SK-N-SH (cell line): Measurements from ENCODE around the gene FYTTD1. TPM values are rescaled to one million over a fixed set of nuclear protein-coding genes. Genes with fewer than 3 reads are reported as not detected.

ENCODE experiments used
- CTCF ChIA-PET: fragments of 300-600, 350-600 bp; formaldehyde crosslinking; extraction: SDS; loops from one replicate; lab custom pipeline; 2021; lab: Yijun Ruan, JAX
- POLR2A ChIA-PET: fragments of 350-600 bp; sonication (Branson Sonifier 250); formaldehyde crosslinking; extraction: SDS; loops from one replicate; lab custom pipeline; 2020; ENCODE audit warnings: antibody characterized with exemption, inconsistent platforms; lab: Yijun Ruan, JAX
- DNase-seq: peaks from one replicate; pipeline ENCODE4 v3.0.0; 2012
- H2AFZ ChIP-seq: fragments of 200-600 bp; sonication (generic); 2 replicates; pipeline ENCODE4 v1.8.1; 2016; ENCODE audit warnings: antibody characterized with exemption, mild to moderate bottlenecking, low read depth
- H3F3A ChIP-seq: fragments of 200-600 bp; sonication (generic); replicated peaks from 2 replicates; pipeline ENCODE3; 2016; ENCODE audit warnings: antibody characterized with exemption, mild to moderate bottlenecking; ENCODE audit not compliant: insufficient read depth
- H3K27ac ChIP-seq, 2 experiments: fragments of 200-500 bp in 1 of 2; fragments of 200-600 bp in 1 of 2; sonication (Bioruptor generic) in 1 of 2; sonication (generic), shearing (Covaris generic) in 1 of 2; 2 replicates each; pipeline versions ENCODE4 v1.5.1 to v1.6.1; 2014 to 2016; ENCODE audit warnings: low read depth in 2 of 2, inconsistent platforms in 1 of 2, low read length in 1 of 2, mild to moderate bottlenecking in 1 of 2, mixed read lengths in 1 of 2
- H3K27me3 ChIP-seq: fragments of 200-600 bp; sonication (generic), shearing (Covaris generic); 2 replicates; pipeline ENCODE4 v1.6.1; 2016; ENCODE audit warnings: mixed run types; ENCODE audit not compliant: insufficient read depth
- H3K36me3 ChIP-seq, 2 experiments: fragments of 200-500 bp in 1 of 2; fragments of 200-600 bp in 1 of 2; sonication (Bioruptor generic) in 1 of 2; sonication (generic) in 1 of 2; replicated peaks in 1 of 2; 2 replicates each; pipeline versions ENCODE3 to v1.5.1; 2014 to 2016; ENCODE audit warnings: low read length in 1 of 2, mild to moderate bottlenecking in 1 of 2; ENCODE audit not compliant: insufficient read depth in 2 of 2, control insufficient read depth in 1 of 2
- H3K4me1 ChIP-seq, 2 experiments: fragments of 200-500 bp in 1 of 2; fragments of 200-600 bp in 1 of 2; sonication (Bioruptor generic) in 1 of 2; sonication (generic), shearing (Covaris generic) in 1 of 2; 2 replicates each; pipeline versions ENCODE4 v1.5.1 to v1.6.1; 2014 to 2016; ENCODE audit warnings: low read depth in 1 of 2, low read length in 1 of 2, mixed run types in 1 of 2; ENCODE audit not compliant: insufficient read depth in 2 of 2, control insufficient read depth in 1 of 2
- H3K4me2 ChIP-seq: fragments of 200-600 bp; sonication (generic), shearing (Covaris generic); 2 replicates; pipeline ENCODE4 v1.6.1; 2017; ENCODE audit warnings: mixed run types
- H3K4me3 ChIP-seq, 2 experiments: fragments of 200-500 bp in 1 of 2; fragments of 200-600 bp in 1 of 2; sonication (Bioruptor generic) in 1 of 2; sonication (generic), shearing (Covaris generic) in 1 of 2; 2 replicates each; pipeline versions ENCODE4 v1.5.1 to v1.8.1; 2014 to 2016; ENCODE audit warnings: low read depth in 2 of 2, inconsistent platforms in 1 of 2, low read length in 1 of 2, mild to moderate bottlenecking in 1 of 2, mixed read lengths in 1 of 2, moderate library complexity in 1 of 2
- H3K79me2 ChIP-seq: fragments of 200-600 bp; sonication (generic); 2 replicates; pipeline ENCODE4 v1.8.1; 2017; ENCODE audit warnings: mild to moderate bottlenecking; ENCODE audit not compliant: insufficient read depth
- H3K9ac ChIP-seq: fragments of 200-600 bp; sonication (generic); 2 replicates; pipeline ENCODE4 v1.6.1; 2017; ENCODE audit warnings: mixed run types
- H3K9me2 ChIP-seq: fragments of 200-600 bp; sonication (generic); 2 replicates; pipeline ENCODE4 v1.6.1; 2017; ENCODE audit warnings: mixed run types
- H3K9me3 ChIP-seq: fragments of 200-600 bp; sonication (generic); 2 replicates; pipeline ENCODE4 v1.6.1; 2017; ENCODE audit warnings: mixed run types, mild to moderate bottlenecking, moderate library complexity
- H4K20me1 ChIP-seq: fragments of 200-600 bp; sonication (generic); 2 replicates; pipeline ENCODE4 v1.6.1; 2017; ENCODE audit warnings: mild to moderate bottlenecking, mixed run types; ENCODE audit not compliant: insufficient read depth
- CHD2 ChIP-seq: fragments of 150-350 bp; IDR thresholded peaks from 2 replicates; pipeline ENCODE4 v1.6.1; 2018; ENCODE audit warnings: low read length; ENCODE audit not compliant: partially characterized antibody
- EZH2phosphoT487 ChIP-seq: fragments of 200-600 bp; sonication (generic); IDR thresholded peaks from 2 replicates; pipeline ENCODE4 v1.6.1; 2017; ENCODE audit warnings: low read depth, mixed run types, mild to moderate bottlenecking, antibody characterized with exemption, moderate library complexity, borderline replicate concordance
- FOSL2 ChIP-seq: IDR thresholded peaks from 2 replicates; pipeline ENCODE4 v1.4.0; 2012; ENCODE audit warnings: low read depth, mild to moderate bottlenecking, moderate library complexity, borderline replicate concordance
- JUND ChIP-seq: IDR thresholded peaks from 2 replicates; pipeline ENCODE4 v1.4.0; 2012
- NFIC ChIP-seq: IDR thresholded peaks from 2 replicates; pipeline ENCODE4 v1.4.0; 2012; ENCODE audit warnings: borderline replicate concordance
- NRF1 ChIP-seq: IDR thresholded peaks from 2 replicates; pipeline ENCODE4 v1.6.1; 2012; ENCODE audit warnings: low read depth, mild to moderate bottlenecking, low read length
- POLR2AphosphoS5 ChIP-seq: IDR thresholded peaks from 2 replicates; pipeline ENCODE4 v1.6.1; 2012; ENCODE audit warnings: low read depth, low read length
- RFX5 ChIP-seq: IDR thresholded peaks from 2 replicates; pipeline ENCODE4 v1.6.1; 2012; ENCODE audit warnings: mild to moderate bottlenecking, improper control_type of control experiment, low read length
- RXRA ChIP-seq: IDR thresholded peaks from 2 replicates; pipeline ENCODE4 v1.4.0; 2012; ENCODE audit warnings: low read depth, mild to moderate bottlenecking, borderline replicate concordance
- SMC3 ChIP-seq: IDR thresholded peaks from 2 replicates; pipeline ENCODE4 v1.6.1; 2012; ENCODE audit warnings: low read depth, low read length, improper control_type of control experiment
- TAF1 ChIP-seq: IDR thresholded peaks from 2 replicates; pipeline ENCODE4 v1.6.1; 2012; ENCODE audit warnings: low read depth, mild to moderate bottlenecking, low read length, moderate library complexity, borderline replicate concordance
- TCF12 ChIP-seq: IDR thresholded peaks from 2 replicates; pipeline ENCODE4 v1.4.0; 2012
- YY1 ChIP-seq: IDR thresholded peaks from 2 replicates; pipeline ENCODE4 v1.4.0; 2012; ENCODE audit warnings: low read depth, mild to moderate bottlenecking
- WGBS: methylation state at CpG from one replicate; pipeline ENCODE4 v1.1.6; 2017; ENCODE audit warnings: low lambda C conversion rate; 5-methylcytosine and 5-hydroxymethylcytosine counted together
- polyA plus RNA-seq, 3 experiments: library from polyadenylated mRNA; depleted of rRNA; stranded (reverse); fragments of >200 nt; gene quantifications; 2 replicates each; pipeline ENCODE4 v1.2.3, GENCODE V29; 2012
- TF ChIP-seq, protein P1 (sequence below): fragments of 150-350 bp; IDR thresholded peaks from 2 replicates; pipeline ENCODE4 v1.6.1; 2017; ENCODE audit warnings: antibody characterized with exemption, low read length, low read depth, borderline replicate concordance
- TF ChIP-seq, protein P2 (sequence below): IDR thresholded peaks from 2 replicates; pipeline ENCODE4; 2012
- TF ChIP-seq, protein P3 (sequence below): IDR thresholded peaks from 2 replicates; pipeline ENCODE4 v1.4.0; 2012; ENCODE audit warnings: low read depth
- TF ChIP-seq, protein P4 (sequence below): IDR thresholded peaks from 2 replicates; pipeline ENCODE4 v1.4.0; 2012; ENCODE audit warnings: low read depth, borderline replicate concordance
- TF ChIP-seq, protein P5 (sequence below): IDR thresholded peaks from 2 replicates; pipeline ENCODE4 v1.6.1; 2012; ENCODE audit warnings: mild to moderate bottlenecking, low read depth, low read length, moderate library complexity
- TF ChIP-seq, protein P6 (sequence below): fragments of 200-600 bp; sonication (generic); IDR thresholded peaks from 2 replicates; pipeline ENCODE4 v1.6.1; 2017; ENCODE audit warnings: antibody characterized with exemption, mild to moderate bottlenecking, moderate library complexity

Gene FYTTD1
- polyA plus RNA-seq, 1 of the 3 experiments (the other 2 are of a cell fraction): 14.7 TPM

DNA sequence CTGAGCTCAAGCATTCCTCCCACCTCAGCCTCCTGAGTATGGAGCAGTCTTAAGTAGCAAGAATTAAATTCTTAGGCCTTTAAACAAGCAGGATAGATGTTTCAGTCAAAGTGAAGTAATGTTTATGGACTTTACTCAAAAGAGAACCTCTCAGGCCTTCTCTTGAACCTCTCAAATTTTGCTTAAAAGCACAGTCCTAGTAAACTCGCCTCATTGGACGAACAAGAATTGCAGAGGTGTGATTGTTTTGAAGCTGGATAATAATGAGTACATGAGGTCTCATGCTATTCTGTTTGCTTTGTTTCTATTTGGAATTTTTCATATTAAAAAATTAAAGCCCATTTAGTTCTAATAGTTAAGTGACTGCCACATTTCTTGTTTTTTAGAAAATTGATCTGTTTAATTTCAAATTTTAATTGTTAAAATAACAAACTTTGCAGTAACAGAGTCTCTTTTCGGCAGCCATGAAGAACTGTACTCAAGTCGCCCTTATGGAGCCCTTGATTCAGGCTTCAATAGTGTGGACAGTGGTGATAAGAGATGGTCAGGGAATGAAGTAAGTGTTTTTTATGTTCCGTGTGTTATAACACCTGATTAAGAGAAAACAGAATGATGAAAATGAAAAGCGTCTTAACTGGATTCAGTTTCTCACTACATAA lies 80.8 kb downstream of the FYTTD1 start:
- Histone ChIP-seq H4K20me1 (no peaks in the 10 kb centered on the region), H3K4me2 (no peak overlapping the region), H3K36me3 (peaks cover 61 to 79% of the 10 kb centered on the region in 2 experiments), H3K9ac (no peak overlapping the region), H3K27me3 (no peaks in the 10 kb centered on the region), H3K9me2 (no peaks in the 10 kb centered on the region), H3F3A (peaks cover 8% of the 10 kb centered on the region), H3K27ac (no peak overlapping the region), H3K79me2 (peaks cover 7% of the 10 kb centered on the region; the same call in 1 of the 2 replicates), H3K9me3 (no peaks in the 10 kb centered on the region), H2AFZ (no peak overlapping the region), H3K4me3 (no peak overlapping the region), H3K4me1 (no peaks in the 10 kb centered on the region)
- CTCF ChIA-PET: interaction anchor here (1.0 kb wide), 1 partner anchor 12 kb away, joined by 3 read pairs; no protein-coding TSS in a partner anchor
- POLR2A ChIA-PET: no interaction called here
- 78% methylated on average over 6 of the region's 6 CpGs for WGBS
- no peak for DNase-seq
- TF ChIP-seq, protein P1, sequence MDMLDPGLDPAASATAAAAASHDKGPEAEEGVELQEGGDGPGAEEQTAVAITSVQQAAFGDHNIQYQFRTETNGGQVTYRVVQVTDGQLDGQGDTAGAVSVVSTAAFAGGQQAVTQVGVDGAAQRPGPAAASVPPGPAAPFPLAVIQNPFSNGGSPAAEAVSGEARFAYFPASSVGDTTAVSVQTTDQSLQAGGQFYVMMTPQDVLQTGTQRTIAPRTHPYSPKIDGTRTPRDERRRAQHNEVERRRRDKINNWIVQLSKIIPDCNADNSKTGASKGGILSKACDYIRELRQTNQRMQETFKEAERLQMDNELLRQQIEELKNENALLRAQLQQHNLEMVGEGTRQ: no peak
- TF ChIP-seq, protein P2, sequence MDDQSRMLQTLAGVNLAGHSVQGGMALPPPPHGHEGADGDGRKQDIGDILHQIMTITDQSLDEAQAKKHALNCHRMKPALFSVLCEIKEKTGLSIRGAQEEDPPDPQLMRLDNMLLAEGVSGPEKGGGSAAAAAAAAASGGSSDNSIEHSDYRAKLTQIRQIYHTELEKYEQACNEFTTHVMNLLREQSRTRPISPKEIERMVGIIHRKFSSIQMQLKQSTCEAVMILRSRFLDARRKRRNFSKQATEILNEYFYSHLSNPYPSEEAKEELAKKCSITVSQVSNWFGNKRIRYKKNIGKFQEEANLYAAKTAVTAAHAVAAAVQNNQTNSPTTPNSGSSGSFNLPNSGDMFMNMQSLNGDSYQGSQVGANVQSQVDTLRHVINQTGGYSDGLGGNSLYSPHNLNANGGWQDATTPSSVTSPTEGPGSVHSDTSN: no peak
- no peak for TF ChIP-seq TAF1
- TF ChIP-seq RFX5: no peak
- TF ChIP-seq TCF12: no peak
- TF ChIP-seq, protein P3, sequence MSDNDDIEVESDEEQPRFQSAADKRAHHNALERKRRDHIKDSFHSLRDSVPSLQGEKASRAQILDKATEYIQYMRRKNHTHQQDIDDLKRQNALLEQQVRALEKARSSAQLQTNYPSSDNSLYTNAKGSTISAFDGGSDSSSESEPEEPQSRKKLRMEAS: no peak
- TF ChIP-seq SMC3: no peak
- TF ChIP-seq CHD2: no peak
- TF ChIP-seq RXRA: no peak
- TF ChIP-seq, protein P4, sequence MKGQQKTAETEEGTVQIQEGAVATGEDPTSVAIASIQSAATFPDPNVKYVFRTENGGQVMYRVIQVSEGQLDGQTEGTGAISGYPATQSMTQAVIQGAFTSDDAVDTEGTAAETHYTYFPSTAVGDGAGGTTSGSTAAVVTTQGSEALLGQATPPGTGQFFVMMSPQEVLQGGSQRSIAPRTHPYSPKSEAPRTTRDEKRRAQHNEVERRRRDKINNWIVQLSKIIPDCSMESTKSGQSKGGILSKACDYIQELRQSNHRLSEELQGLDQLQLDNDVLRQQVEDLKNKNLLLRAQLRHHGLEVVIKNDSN: no peak
- TF ChIP-seq, protein P5, sequence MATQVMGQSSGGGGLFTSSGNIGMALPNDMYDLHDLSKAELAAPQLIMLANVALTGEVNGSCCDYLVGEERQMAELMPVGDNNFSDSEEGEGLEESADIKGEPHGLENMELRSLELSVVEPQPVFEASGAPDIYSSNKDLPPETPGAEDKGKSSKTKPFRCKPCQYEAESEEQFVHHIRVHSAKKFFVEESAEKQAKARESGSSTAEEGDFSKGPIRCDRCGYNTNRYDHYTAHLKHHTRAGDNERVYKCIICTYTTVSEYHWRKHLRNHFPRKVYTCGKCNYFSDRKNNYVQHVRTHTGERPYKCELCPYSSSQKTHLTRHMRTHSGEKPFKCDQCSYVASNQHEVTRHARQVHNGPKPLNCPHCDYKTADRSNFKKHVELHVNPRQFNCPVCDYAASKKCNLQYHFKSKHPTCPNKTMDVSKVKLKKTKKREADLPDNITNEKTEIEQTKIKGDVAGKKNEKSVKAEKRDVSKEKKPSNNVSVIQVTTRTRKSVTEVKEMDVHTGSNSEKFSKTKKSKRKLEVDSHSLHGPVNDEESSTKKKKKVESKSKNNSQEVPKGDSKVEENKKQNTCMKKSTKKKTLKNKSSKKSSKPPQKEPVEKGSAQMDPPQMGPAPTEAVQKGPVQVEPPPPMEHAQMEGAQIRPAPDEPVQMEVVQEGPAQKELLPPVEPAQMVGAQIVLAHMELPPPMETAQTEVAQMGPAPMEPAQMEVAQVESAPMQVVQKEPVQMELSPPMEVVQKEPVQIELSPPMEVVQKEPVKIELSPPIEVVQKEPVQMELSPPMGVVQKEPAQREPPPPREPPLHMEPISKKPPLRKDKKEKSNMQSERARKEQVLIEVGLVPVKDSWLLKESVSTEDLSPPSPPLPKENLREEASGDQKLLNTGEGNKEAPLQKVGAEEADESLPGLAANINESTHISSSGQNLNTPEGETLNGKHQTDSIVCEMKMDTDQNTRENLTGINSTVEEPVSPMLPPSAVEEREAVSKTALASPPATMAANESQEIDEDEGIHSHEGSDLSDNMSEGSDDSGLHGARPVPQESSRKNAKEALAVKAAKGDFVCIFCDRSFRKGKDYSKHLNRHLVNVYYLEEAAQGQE: no peak
- TF ChIP-seq, protein P6, sequence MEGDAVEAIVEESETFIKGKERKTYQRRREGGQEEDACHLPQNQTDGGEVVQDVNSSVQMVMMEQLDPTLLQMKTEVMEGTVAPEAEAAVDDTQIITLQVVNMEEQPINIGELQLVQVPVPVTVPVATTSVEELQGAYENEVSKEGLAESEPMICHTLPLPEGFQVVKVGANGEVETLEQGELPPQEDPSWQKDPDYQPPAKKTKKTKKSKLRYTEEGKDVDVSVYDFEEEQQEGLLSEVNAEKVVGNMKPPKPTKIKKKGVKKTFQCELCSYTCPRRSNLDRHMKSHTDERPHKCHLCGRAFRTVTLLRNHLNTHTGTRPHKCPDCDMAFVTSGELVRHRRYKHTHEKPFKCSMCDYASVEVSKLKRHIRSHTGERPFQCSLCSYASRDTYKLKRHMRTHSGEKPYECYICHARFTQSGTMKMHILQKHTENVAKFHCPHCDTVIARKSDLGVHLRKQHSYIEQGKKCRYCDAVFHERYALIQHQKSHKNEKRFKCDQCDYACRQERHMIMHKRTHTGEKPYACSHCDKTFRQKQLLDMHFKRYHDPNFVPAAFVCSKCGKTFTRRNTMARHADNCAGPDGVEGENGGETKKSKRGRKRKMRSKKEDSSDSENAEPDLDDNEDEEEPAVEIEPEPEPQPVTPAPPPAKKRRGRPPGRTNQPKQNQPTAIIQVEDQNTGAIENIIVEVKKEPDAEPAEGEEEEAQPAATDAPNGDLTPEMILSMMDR: no peak
- TF ChIP-seq NRF1: no peak
- no peak for TF ChIP-seq YY1
- no peak for TF ChIP-seq JUND
- no peak for TF ChIP-seq FOSL2
- no peak for TF ChIP-seq NFIC
- TF ChIP-seq EZH2phosphoT487: no peak
- TF ChIP-seq POLR2AphosphoS5: no peak
